B cell (primary cell): ENCODE data around the gene DDR2.

ENCODE experiments used
- EZH2 ChIP-seq: IDR thresholded peaks from 2 replicates; pipeline ENCODE4 v1.6.1; 2012; ENCODE audit warnings: borderline replicate concordance, low read depth, mild to moderate bottlenecking, moderate library complexity, low read length; ENCODE audit not compliant: insufficient read depth, poor library complexity, severe bottlenecking
- TF ChIP-seq, protein P1 (sequence below): fragments of 200-600 bp; IDR thresholded peaks from one replicate; pipeline ENCODE4 v1.8.0; 2022; ENCODE audit warnings: antibody characterized with exemption, mild to moderate bottlenecking

DNA sequence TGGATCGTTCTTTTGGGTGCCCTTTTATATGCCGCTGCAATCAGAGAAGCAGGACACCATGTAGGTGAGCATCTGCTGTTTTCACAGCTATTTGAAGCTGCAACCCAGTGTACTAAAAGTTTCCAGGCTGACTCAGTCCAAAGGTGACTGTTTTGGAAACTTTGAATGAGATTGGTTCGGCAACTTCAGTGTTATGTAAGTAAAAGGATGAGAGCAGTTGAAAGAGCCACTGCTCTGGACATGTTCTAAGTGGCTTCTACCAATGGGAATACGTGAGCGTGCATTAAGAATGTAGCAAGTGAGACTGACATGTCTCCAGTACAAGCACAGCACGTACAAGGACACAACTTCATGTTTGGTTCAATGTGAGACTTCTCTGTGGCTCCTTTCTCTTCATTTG lies 55.6 kb downstream of the DDR2 start:
- TF ChIP-seq EZH2 = no peak
- TF ChIP-seq, protein P1, sequence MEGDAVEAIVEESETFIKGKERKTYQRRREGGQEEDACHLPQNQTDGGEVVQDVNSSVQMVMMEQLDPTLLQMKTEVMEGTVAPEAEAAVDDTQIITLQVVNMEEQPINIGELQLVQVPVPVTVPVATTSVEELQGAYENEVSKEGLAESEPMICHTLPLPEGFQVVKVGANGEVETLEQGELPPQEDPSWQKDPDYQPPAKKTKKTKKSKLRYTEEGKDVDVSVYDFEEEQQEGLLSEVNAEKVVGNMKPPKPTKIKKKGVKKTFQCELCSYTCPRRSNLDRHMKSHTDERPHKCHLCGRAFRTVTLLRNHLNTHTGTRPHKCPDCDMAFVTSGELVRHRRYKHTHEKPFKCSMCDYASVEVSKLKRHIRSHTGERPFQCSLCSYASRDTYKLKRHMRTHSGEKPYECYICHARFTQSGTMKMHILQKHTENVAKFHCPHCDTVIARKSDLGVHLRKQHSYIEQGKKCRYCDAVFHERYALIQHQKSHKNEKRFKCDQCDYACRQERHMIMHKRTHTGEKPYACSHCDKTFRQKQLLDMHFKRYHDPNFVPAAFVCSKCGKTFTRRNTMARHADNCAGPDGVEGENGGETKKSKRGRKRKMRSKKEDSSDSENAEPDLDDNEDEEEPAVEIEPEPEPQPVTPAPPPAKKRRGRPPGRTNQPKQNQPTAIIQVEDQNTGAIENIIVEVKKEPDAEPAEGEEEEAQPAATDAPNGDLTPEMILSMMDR = no peak
